ENCODE results near the gene COA5.
A peak's percentile ranks its signal among the peaks of the same experiment; 100 is the strongest.
"Not testable (repeated sequence)": the region's sequence is repeated elsewhere in the genome, so short reads cannot be mapped to it uniquely, and the experiment has no call there.

Gene COA5

DNA sequence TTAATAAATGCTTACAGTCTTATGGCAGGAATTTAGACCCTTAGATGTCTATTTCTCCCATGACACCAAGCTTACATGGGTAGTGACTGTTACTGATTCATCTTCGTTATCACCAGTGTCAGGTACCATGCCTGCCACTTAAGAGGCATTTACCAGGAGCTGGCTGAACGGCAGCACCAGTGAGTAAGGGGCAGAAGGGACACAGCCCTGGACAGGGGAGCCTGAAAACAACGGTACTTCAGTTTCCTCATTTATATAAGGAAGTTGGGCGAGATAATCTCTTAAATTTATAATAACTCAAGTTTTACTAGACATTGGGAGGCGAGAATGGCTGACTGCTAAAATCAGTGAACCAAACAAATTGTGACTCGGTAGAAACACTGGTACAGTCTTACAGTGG is 1.2 kb downstream of the COA5 start:
- DNase-seq (ENCODE audit: low spot score) (no peak), FAIRE-seq (no peak)

DNA sequence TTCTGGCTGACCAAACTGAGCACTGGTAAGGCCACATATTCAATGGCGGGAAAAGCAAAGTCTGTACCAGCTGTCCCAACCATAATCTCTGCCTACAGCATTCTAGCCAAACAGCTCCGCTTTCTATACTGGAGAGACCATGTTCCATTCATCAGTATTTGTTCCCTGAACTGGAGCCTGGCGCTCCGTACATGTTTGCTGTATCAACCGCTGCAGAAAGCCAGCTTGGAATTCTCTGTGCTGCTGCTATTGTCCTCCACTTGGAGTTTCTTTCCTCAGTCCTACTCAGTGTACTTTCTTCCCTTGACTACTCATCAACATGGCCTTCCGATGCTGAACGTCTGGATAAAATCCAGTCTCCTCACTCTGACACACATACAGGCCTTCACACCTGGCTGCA is 1.9 kb downstream of the COA5 start:
- no peak for DNase-seq (ENCODE audit: low spot score)
- FAIRE-seq, result no peak

DNA sequence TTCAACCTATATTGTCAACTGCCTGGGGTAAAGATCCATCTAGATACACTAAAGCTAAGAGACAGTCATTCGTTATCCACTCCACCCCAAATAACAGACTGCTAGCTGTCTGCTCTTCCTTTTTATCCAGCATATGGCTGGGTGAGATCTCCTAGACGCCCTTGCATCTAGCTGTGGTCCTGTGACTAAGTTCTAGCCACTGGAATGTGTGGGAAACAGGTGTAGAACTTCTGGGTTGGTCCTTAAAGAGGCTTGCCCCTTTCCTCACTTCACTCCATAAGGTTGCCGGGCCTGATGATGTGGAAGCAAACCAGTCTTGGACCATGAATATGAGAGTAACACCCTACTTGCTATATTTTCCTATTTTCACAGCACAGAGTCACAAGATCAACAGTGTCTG is 3.2 kb downstream of the COA5 start:
- FAIRE-seq, result no peak
- no peak for DNase-seq (ENCODE audit: low spot score)

DNA sequence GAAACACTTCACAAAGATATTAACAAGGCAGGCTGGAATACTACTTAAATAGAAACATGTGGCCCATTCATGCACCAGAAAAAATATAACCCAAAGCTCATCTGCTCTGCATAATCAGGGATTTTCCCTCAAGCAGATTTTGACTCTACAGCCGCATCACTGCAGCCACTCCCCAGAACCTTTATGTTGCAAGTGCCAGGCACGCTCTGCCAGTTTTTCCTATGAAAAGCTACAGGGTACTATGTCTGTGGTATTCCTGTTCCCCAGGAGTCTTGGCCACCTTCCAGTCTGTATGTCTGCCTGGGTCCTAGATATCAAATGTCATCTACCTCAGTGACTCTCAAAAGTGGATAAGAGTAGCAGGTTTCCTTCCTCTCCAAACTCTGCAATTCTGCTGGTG is 3.8 kb downstream of the COA5 start:
- no peak for DNase-seq (ENCODE audit: low spot score)
- FAIRE-seq, result no peak

DNA sequence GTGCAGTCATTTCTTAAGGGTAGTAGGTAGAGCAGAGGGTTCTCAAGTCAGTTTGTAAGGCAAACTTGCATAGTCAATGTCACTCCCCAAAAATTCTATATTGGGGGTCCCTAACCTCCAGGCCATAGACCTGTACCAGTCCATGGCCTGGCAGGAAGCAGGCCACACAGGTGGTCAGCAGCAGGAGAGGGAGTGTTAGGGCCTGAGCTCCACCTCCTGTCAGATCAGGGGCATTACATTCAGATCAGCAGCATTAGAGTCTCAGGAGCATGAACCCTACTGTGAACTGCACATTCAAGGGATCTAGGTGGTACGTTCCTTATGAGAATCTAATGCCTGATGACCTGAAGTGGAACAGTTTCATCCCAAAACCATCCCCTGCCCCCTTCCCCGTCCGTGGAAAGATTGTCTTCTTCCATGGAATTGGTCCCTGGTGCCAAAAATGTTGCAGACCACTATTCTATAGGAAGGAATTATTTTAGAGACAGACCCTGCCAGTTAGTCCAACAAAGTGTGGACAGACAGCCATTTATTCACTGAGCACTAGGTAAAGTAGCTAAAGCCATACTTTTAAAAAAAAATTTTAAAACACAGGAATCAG is 6.7 kb downstream of the COA5 start:
- DNase-seq (ENCODE audit: low spot score), result peak; percentile 52
- FAIRE-seq, result no peak

DNA sequence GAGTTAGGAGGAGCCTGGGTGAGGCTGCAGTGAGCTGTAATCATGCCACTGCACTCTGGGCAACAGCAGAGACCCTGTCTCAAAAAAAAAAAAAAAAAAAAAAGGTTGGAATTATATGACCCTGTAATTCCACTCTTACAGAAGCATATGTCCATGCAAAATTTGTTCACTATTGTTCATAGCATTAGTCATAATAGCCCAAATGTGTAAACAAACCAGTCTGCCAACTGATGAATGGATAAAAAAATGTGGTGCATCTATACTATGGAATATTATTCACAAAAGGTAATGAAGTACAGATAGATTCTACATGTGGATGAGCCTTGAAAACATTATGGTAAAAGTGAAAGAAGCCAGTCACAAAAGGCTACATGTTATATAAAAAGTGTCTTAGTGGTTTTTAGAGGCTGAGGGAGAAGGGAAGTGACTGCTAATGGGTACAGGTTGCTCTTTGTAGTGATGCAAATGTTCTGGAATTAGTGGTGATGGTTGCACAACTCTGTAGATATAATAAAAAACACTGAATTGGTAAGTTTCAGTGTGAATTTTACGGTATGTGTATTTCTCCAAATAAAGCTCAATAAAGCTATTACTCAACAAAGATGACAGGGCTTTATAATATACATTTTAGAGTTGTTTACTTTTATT is 9.4 kb downstream of the COA5 start:
- FAIRE-seq, result no peak
- no peak for DNase-seq (ENCODE audit: low spot score)

DNA sequence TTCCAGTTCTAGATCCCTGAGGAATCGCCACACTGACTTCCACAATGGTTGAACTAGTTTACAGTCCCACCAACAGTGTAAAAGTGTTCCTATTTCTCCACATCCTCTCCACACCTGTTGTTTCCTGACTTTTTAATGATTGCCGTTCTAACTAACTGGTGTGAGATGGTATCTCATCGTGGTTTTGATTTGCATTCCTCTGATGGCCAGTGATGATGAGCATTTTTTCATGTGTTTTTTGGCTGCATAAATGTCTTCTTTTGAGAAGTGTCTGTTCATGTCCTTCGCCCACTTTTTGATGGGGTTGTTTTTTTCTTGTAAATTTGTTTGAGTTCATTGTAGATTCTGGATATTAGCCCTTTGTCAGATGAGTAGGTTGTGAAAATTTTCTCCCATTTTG is 13.6 kb downstream of the COA5 start:
- DNase-seq (ENCODE audit: low spot score); FAIRE-seq: not testable (repeated sequence)

DNA sequence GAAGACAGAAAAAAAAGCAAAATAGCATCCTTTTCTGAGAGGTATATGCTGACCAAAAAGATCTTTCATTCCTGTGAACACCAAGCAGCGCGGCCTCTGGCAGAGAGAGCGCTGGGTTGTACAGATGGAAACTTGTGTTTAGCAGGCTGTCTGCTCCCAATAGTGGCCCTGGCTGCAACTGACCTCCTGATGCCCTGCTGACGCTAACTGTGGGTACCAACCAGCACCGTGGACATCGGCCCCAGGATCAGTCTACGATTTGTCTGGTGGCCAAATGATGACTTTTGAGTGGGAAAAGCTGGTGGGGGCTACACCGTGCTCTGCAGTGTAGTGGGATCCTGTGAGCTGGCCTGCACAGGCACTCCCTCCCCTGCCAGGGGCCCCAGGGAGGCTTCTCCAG is 15.7 kb downstream of the COA5 start:
- FAIRE-seq (no peak), DNase-seq (ENCODE audit: low spot score) (no peak)

DNA sequence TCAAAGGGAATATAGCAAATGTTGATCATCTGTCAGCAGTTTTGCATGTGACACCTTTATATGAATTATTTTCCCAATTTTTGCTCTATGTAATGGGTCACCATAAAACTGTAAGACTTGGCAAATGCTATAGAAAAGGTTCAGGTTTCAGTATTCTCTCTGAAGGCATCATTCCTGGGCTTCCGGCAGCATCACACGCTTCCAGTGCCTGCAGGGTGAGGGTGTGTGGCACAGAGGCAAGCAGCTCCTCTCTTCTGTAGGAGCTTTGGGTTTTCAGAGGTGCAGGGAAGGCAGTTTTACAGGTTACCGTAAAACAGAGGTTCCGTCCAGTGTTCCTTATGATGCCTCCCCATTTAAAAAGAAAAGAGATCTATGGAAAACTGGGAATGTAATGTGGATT is 18.8 kb downstream of the COA5 start:
- DNase-seq (ENCODE audit: low spot score) (no peak), FAIRE-seq (no peak)

DNA sequence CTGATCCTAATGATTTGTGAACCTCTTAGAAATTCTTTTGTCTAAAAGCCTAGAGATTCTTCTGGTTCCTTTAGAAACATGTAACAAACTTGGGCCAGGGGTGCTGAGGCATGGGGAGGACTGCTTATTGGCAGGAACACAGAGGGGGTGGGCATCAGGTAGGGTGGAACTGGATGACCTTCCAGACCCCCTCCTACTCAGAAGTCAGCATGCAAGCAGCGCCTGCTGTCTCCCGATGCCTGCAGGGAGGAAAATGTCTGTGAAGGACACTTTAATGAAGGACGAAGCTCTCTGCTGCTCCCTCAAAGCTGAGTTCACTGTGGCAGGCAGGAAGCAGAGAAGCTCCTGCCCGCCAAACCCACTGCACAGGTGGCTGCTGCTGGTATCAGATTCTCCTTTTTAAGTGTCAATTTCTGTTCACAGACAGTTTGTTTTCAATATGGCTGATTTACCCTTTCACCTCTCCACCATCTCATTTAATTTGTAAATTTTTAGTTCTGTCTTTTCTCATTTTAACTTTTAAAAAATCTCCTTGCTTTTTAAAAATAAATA is 19.4 kb downstream of the COA5 start:
- no peak for FAIRE-seq
- no peak for DNase-seq (ENCODE audit: low spot score)

DNA sequence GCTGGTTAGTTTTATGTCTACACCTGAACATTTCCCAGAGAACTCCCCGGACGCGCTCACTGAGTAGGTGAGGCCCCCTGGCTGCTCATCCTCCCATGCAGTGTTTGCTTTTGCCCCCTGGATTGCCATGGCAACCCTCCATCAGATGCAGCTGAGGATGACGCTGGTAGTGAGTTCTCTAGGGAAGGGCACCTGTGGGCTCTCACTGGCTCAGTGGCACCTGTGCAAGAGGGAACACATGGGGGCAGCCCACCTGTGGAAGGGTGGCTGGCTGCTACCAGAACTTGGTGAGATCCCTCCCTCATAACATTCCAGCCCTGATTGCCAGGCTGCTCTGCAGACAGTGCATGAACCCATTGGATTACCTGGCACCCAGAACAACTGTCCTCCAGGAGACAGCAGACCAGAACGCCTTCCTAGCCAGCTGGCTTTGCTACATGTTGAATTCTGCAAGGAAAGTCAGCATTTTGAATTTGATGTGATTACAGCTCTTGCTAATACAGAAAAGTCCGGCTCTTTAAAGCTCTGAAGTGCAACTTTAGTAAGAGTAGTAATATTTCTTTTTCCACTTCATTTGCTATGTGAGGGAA is 21.7 kb downstream of the COA5 start:
- FAIRE-seq (no peak), DNase-seq (ENCODE audit: low spot score) (no peak)

DNA sequence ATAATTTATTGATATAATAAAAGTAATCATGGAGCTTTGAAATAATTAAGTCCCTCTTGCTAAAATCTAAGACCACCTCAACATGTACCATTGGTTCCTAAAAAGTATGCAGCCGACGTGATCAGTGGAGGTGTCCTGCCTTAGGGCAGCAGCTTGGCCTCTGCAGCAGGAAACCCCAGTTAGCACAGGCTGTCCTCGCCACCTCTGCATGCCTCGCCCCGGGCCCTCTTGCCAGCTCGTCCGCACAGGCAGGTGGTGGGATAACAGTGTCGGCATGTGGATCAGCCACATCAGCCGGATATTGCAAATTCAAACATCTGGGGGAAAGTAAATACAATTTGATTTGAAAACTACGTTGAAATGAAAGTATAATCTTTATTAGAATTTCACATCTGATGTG is 22.9 kb downstream of the COA5 start:
- FAIRE-seq, result no peak
- DNase-seq (ENCODE audit: low spot score), result no peak

DNA sequence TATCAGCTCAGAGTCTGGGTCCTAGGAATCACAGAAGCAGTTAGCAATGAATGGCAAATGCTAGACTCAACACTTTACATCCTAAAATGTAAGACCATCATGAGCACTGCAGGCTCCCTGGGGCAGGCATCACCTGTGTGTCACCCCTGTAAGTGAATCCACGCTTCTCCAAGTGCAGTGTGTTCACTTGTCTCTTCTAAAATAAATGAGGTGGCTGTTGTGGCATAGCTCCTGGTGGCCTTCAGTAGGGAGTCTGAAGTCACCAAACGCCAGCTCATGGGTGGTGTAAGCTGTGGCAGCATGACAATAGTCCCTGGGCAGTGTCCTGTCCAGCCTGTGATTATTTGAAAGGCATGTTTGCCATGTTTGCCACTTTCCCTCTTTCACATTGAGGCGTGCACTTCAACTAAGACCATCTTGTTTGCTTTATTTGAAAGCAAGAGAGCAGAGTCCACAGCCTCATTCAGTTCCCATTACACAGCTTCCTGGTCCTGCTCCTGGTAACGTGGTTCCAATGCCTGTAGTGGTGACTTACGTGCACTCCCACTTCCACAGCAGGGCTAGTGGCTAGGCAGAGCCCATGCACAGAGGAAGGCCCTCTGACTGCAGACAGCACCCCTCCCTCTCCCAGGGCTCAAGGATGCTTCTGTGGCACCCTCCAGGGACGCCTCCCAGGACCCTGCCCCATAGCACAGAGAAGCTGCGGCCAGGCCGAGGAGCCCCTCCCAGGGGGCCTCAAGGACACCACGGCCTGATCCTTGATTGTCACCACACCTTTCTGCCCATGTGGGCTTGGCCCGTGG is 24.3 kb downstream of the COA5 start:
- FAIRE-seq (no peak), DNase-seq (ENCODE audit: low spot score) (no peak)

DNA sequence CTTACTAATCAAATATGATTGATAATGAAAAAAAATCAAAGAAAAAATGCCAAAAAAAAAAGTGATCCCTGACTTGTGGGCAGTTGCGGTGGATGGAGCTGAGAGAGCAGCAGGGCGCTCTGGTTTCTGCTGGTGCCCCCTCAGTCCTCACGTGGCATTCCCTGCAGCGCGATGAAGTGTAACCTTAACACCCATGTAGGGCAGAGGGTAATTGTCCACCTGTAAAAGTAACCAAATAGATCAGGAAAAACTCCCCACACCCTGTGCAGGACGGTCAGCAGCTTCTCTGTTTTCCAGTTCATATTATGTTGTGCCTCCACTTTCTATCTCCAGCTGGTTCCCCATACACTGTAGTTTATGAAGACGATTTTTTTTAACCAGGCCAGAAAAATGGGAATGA is 25.0 kb downstream of the COA5 start:
- DNase-seq (ENCODE audit: low spot score) (no peak), FAIRE-seq (no peak)

DNA sequence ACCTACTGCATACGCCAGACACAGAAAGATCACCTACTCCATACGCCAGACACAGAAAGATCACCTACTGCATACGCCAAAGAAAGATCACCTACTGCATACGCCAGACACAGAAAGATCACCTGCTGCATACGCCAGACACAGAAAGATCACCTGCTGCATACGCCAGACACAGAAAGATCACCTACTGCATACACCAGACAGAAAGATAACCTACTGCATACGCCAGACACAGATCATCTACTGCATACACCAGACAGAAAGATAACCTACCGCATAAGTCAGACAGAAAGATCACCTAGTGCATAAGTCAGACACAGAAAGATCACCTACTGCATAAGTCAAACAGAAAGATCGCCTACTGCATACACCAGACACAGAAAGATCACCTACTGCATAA is 25.8 kb downstream of the COA5 start:
- DNase-seq (ENCODE audit: low spot score) (no peak), FAIRE-seq (no peak)

DNA sequence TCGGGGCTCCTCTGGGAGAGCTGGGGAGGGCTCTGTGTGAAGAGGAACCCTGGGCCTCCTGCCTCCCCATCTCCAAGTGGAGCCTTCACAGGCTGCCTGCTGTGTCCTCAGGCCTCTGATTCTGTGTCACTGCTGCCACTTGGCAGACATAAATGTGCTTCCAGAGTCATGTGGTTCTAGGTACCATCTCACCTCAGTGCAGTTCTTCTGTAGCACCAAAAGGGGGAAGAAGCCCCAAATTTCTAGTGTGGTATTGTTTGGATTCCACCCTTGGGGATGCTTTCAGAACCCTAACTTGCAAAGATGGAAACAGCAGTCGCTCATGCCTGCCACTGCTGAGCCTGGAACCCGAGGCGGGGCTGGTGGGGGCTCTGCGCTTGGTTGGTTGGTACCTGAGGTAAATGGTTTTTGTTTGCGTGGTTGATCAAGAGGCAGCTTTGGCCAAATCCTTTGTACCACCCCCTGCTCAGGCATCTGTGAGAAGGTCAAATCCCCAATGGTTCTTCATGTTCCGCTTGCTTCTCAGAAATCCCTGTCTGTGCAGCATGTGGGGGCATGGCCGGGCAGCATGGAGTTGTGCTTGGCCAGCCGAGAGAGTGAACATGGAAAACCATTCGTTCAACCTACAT is 27.5 kb downstream of the COA5 start:
- FAIRE-seq, result no peak
- DNase-seq (ENCODE audit: low spot score), result no peak

DNA sequence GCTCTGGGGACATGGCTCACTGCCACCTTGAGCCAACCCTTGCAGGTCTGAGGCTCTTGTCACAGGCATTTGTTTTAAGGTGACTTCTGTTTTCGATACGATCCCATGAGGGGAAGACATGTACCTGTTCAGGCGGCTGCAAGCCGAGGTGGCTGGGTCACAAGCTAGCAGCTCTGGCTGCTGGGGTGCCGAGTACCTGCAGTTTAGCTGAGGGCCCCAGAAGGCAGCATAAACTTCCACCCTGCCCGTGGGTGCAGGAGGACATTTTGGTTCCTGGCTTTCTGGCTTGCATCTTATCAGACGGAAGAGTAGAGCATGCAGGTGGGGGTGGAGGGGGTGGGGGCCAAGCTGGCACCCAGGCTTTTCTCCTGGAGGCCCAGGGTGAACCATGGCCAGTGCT is 28.4 kb downstream of the COA5 start:
- no peak for FAIRE-seq

DNA sequence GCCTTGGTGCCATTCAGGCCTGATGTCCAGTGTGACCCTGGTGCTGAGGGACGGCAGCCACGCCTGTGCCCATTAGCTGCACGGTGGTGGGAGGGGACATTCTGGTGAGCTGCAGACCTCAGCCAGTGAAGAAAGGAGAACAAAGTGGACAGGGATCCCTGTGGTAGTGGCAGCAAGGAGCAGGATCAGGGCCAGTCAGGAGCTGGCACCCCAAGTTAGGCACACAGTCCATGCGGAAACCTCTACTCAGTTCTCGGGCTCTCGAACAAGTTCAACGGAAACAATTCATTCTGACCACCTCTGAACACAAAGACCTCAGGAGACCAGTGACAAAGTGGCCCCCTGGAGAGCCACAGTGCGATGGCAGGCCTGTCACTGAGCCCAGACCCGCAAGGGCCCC is 30.1 kb downstream of the COA5 start:
- no peak for FAIRE-seq
- DNase-seq (ENCODE audit: low spot score), result no peak

More for the DNA sequence above, 28.4 kb downstream of the COA5 start:
- DNase-seq (ENCODE audit: low spot score), result no peak

DNA sequence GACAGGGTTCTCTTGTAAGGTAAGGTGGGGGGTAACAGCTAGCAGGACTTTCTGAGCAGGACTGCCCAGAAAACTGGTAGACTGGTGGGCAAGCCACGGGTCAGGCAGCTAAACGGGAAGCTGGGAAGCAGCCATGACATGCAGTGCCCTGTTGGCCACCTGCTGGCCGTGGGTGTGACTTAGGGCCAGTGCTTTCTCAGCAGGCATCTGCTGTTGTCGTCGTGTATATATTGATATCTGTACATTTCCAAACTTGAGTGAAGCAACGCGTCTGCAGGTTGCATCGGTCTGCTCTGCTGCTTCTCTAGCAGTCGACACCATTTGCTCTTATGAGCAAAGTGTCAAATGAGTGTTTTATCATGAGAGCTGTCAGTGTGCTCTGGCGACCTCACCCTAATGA is 31.0 kb downstream of the COA5 start:
- FAIRE-seq, result no peak
- no peak for DNase-seq (ENCODE audit: low spot score)

DNA sequence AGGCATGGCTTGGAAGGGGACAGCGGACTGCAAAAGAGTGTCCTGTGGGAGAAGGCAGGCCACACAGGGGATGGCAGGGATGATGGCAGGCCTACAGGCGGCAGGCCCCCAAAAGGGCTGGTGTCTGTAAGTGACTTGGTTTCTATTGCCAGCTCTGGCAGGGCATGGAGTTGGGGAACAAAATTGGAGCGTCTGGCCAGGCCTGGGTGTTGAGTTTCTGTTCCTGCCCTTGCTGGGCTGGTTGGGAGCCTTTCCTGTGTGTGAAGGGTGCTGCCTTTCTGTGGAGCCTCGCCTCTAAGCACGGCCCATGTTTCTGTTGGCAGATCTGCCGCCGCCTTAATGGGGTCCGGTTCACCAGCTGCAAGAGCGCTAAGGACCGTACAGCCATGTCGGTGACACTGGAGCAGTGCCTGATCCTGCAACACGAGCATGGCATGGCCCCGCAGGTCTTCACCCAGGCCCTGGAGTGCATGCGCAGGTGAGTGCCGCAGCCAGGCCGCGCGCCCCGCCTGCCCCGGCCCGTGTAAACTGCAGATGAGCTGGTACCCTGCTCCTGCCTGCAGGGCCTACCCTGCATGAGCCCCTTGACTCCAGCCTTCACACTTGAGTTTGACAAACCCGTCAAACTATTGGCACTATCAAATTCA is 31.5 kb downstream of the COA5 start:
- FAIRE-seq (no peak), DNase-seq (ENCODE audit: low spot score) (no peak)

DNA sequence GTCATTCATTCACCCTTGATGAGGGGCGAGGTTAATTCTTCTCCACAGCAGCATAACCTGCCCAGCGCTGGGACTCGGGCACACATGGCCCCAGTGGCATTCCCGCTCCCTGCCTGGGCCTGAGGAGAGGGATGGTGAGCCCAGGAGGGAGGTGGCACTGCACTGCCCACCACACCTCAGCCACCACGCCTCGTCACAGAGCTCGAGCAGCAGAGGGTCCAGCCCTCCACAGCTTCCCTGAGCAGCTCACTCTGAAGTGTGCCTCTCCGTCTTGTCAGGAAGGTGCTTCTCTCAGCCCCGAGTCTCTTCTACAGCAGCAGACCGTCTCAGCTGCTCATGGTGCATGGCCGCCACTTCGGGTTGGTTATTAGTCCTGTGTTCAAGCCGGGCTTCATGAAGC is 34.9 kb downstream of the COA5 start:
- DNase-seq (ENCODE audit: low spot score), result no peak
- FAIRE-seq, result no peak
